Endothelial cell of hepatic sinusoid (primary cell): ENCODE data around the gene ADAMTS3.
"Not testable (repeated sequence)": the region's sequence is repeated elsewhere in the genome, so short reads cannot be mapped to it uniquely, and the experiment has no call there.

Source experiments
- in situ Hi-C: cut with HindIII; loops from 2 replicates; pipeline ENCODE4 v1.10.0; 2017; ENCODE audit warnings: low sequenced_read_pairs

ADAMTS3 gene

GRCh38 chr4:72484981-72485380, 84.0 kb downstream of the ADAMTS3 start:
- in situ Hi-C loops, result no loop called here

- in situ Hi-C loops, result no loop called here
Measured at GRCh38 chr4:72473434-72473900, 95.6 kb downstream of the ADAMTS3 start.

GRCh38 chr4:72471816-72472215, 97.2 kb downstream of the ADAMTS3 start:
- in situ Hi-C loops, result no loop called here

- in situ Hi-C loops, result loop anchor here (5.0 kb wide), 1 partner anchor 137 kb away; no protein-coding TSS in a partner anchor
Measured at GRCh38 chr4:72468904-72469502, 100.0 kb downstream of the ADAMTS3 start.

GRCh38 chr4:72467633-72468032, 101.4 kb downstream of the ADAMTS3 start:
- in situ Hi-C loops, result loop anchor here (5.0 kb wide), 1 partner anchor 135 kb away; no protein-coding TSS in a partner anchor

- in situ Hi-C loops, result no loop called here
Measured at GRCh38 chr4:72463724-72464123, 105.3 kb downstream of the ADAMTS3 start.

GRCh38 chr4:72457158-72457557, 111.9 kb downstream of the ADAMTS3 start:
- in situ Hi-C loops, result no loop called here

- in situ Hi-C loops, result no loop called here
Measured at GRCh38 chr4:72451349-72451748, 117.7 kb downstream of the ADAMTS3 start.

- in situ Hi-C loops, result no loop called here
Measured at GRCh38 chr4:72449705-72450104, 119.3 kb downstream of the ADAMTS3 start.

- in situ Hi-C loops, result no loop called here
Measured at GRCh38 chr4:72448231-72448630, 120.8 kb downstream of the ADAMTS3 start.

- in situ Hi-C loops, result no loop called here
Measured at GRCh38 chr4:72446353-72447055, 122.5 kb downstream of the ADAMTS3 start.

GRCh38 chr4:72444092-72444491, 124.9 kb downstream of the ADAMTS3 start:
- in situ Hi-C loops, result no loop called here

GRCh38 chr4:72442715-72443114, 126.3 kb downstream of the ADAMTS3 start:
- in situ Hi-C loops, result no loop called here

- in situ Hi-C loops, result no loop called here
Measured at GRCh38 chr4:72442147-72442546, 126.9 kb downstream of the ADAMTS3 start.

GRCh38 chr4:72440386-72440785, 128.6 kb downstream of the ADAMTS3 start:
- in situ Hi-C loops, result no loop called here

GRCh38 chr4:72432975-72433374, 136.0 kb downstream of the ADAMTS3 start:
- in situ Hi-C loops, result loop anchor here (5.0 kb wide), 1 partner anchor 91 kb away; no protein-coding TSS in a partner anchor

GRCh38 chr4:72432282-72432681, 136.7 kb downstream of the ADAMTS3 start:
- in situ Hi-C loops, result loop anchor here (5.0 kb wide), 1 partner anchor 90 kb away; no protein-coding TSS in a partner anchor

- in situ Hi-C loops, result loop anchor here (5.0 kb wide), 1 partner anchor 89 kb away; no protein-coding TSS in a partner anchor
Measured at GRCh38 chr4:72430988-72431387, 138.0 kb downstream of the ADAMTS3 start.

- in situ Hi-C loops, result loop anchor here (5.0 kb wide), 1 partner anchor 88 kb away; no protein-coding TSS in a partner anchor
Measured at GRCh38 chr4:72430050-72430449, 139.0 kb downstream of the ADAMTS3 start.

- in situ Hi-C loops, result no loop called here
Measured at GRCh38 chr4:72429397-72429889, 139.6 kb downstream of the ADAMTS3 start.

GRCh38 chr4:72427057-72427456, 142.0 kb downstream of the ADAMTS3 start:
- in situ Hi-C loops, result no loop called here

- in situ Hi-C loops, result not testable (repeated sequence)
Measured at GRCh38 chr4:72425908-72426307, 143.1 kb downstream of the ADAMTS3 start.
